Retinal pigment epithelial cell (primary cell): ENCODE measurements around the gene WNT3.

Source experiments
- DNase-seq: peaks from one replicate; pipeline ENCODE4 v3.0.0-alpha.2; 2010; ENCODE audit warnings: low read depth
- H3K4me3 ChIP-seq: 2 replicates; pipeline ENCODE4 v1.5.1; 2011; ENCODE audit warnings: mild to moderate bottlenecking, low read length, control low read depth, moderate library complexity
- TF ChIP-seq, protein P1 (sequence below): conservative IDR thresholded peaks from 2 replicates; pipeline ENCODE4 v1.5.1; 2011; ENCODE audit warnings: low read depth, low read length, control low read depth, inconsistent platforms

WNT3 gene, protein sequence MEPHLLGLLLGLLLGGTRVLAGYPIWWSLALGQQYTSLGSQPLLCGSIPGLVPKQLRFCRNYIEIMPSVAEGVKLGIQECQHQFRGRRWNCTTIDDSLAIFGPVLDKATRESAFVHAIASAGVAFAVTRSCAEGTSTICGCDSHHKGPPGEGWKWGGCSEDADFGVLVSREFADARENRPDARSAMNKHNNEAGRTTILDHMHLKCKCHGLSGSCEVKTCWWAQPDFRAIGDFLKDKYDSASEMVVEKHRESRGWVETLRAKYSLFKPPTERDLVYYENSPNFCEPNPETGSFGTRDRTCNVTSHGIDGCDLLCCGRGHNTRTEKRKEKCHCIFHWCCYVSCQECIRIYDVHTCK

DNA sequence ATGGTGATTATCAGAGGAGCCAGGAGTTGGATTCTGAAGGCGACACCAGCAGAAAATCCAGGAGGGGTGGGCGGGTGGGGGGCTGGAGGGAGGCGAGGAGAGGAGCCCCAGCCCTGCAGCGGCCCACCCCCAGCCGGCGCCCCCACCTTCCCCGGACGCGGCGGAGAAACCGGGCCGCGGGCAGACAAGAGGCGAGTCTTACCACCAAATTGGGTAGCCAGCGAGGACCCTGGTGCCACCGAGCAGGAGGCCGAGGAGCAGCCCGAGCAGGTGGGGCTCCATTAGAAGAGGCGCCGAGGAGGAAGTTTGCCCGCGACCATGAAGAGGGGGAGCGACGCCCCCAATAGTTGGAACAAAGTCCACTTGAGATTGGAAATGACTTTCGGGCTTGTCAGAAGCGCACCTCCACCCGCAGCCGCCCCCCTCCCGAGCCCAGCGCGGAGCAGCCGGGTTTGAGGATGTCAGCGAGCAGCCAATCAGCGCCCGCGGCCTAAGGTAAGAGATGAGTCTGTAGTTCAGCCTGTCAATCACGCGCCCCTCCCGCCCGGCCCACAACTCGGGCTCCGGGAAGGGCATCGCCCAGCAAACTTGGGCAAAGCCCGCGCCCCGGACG lies at the start of gene WNT3:
Gene WNT3 (minus strand): TSS at position 377 of the 613 bp plus-strand sequence. CDS start 95 bp downstream, at position 282.
- DNase-seq = no peak
- H3K4me3 ChIP-seq = peak within 1 kb of the TSS; percentile 29
- TF ChIP-seq, protein P1, sequence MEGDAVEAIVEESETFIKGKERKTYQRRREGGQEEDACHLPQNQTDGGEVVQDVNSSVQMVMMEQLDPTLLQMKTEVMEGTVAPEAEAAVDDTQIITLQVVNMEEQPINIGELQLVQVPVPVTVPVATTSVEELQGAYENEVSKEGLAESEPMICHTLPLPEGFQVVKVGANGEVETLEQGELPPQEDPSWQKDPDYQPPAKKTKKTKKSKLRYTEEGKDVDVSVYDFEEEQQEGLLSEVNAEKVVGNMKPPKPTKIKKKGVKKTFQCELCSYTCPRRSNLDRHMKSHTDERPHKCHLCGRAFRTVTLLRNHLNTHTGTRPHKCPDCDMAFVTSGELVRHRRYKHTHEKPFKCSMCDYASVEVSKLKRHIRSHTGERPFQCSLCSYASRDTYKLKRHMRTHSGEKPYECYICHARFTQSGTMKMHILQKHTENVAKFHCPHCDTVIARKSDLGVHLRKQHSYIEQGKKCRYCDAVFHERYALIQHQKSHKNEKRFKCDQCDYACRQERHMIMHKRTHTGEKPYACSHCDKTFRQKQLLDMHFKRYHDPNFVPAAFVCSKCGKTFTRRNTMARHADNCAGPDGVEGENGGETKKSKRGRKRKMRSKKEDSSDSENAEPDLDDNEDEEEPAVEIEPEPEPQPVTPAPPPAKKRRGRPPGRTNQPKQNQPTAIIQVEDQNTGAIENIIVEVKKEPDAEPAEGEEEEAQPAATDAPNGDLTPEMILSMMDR = no peak

DNA sequence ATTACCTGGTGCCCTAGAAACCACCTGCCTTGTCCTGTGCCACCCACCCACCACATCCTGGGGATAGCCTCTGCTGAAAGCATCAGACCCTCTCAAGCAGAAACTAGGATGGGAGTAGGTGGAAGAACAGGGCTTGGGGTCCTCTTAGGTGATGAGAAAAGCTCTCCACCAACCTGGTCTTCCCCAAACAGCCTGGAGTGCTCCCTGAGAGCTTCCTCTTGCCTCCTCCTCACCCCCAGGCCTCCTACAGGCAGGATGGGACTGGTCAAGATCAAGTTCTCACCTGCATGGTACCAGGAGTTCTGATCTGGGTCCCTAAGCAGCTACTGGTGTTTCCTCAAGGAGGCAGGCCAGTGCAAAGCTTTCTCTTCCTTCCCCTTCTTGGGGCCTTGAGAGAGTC lies 48.3 kb upstream of the WNT3 start:
- no peak overlapping the region for H3K4me3 ChIP-seq
- TF ChIP-seq, protein P1 = no peak

DNA sequence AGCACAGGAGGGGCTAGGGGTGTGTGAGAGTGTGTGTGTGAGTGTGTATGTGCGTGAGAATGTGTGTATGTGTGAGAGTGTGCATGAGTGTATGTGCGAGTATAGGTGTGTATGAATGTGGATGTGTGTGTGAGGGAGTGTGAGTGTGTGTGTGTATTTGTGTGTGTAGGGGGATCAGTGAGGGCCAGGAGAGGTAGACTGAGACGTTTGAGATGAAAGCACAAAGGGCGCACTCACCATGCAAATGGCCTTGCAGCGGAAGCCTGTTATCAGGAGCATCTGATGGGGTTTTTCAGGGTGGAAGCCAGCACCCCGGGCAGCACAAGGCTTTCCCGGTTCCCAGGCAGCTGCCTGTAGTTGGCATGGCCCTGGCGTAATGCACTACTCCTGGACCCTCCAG lies 47.8 kb upstream of the WNT3 start:
- no peak for DNase-seq
- no peak overlapping the region for H3K4me3 ChIP-seq
- TF ChIP-seq, protein P1 = no peak

More for the DNA sequence above, 48.3 kb upstream of the WNT3 start:
- DNase-seq = no peak

DNA sequence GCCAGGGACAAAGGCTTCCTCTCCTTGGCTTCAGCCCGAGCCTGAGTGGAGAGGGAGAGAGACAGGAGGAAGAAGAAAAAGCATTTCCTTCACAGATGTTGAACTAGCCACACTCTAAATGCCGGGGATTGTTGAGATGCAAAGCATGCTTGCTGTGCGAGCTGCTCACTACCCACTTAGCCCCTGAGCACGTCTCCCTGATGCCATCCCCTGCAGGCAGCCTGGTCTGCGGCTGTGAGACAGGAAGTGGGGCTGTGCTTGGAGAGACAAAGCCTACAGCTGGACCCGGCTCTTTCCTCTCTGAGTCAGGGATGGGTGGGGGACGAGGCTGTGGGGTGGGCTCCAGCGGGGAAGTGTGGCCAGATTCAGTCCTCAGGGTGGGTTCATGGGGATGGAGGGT lies 46.6 kb upstream of the WNT3 start:
- H3K4me3 ChIP-seq = no peak overlapping the region
- no peak for DNase-seq
- TF ChIP-seq, protein P1 = no peak

DNA sequence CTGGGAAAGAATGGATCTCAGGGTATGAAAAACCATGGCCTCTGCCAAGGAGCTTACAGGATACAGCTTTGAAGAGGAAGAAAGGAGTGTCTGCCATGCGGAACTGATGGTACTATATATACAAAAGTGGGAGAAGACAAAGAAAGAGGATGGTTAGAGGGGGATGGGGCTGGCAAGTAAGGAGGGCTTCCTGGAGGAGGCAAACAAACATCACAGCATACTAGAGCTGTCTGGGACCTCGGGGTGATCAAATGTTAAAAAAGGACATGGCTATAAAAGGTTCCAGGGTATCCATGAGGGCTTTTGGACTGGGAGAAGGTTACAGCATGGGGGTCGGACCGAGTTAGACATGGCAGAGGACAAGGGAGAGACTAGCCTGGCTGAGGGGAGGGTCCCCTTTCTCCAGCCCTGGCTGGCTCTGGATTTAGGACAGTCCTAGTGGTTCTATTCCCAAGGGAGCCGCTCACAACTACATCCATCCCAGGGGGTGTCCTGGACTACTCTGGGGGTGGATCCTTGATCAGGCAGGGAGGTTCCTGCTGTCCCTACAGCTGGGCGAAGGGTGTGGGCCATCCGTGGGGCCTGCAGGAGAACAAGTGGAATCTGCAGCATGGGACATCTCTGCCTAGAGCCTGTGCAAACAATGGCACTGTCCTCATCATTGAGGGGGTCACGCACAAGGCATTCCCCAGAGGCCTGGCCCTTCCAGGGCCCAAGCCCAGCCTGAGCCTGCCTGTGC lies 45.1 kb upstream of the WNT3 start:
- DNase-seq = no peak
- no peak overlapping the region for H3K4me3 ChIP-seq
- TF ChIP-seq, protein P1 = no peak

DNA sequence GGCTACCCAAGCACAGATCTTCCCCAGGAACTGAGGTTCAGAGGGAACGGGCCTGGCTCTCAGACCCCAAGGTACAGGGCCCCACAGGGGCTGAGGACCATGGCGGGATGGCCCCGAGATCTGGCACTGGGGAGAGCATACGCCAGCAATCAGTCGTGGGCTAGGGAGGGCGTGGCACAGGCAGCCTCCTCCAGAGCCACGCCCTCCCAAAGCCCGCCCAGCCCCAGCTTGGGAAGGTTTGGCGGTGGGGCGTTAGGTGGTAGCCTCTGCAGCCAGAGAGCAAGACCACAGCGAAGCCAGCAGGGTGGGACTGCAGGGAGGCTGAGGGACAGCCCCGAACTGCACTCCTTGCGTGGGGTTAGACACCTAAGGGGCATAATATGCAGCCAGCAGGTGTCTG lies 44.5 kb upstream of the WNT3 start:
- H3K4me3 ChIP-seq = no peak overlapping the region
- TF ChIP-seq, protein P1 = no peak
- DNase-seq = no peak
